ENCODE data around the gene STMN3. TPM values are rescaled to one million over a fixed set of nuclear protein-coding genes. Genes with fewer than 3 reads are reported as not detected.
"Not testable (repeated sequence)": the region's sequence is repeated elsewhere in the genome, so short reads cannot be mapped to it uniquely, and the experiment has no call there.

STMN3 gene
- total RNA-seq, 1 experiment from 2014 or later: 49.8 TPM

- DNase-seq (ENCODE audit: low read depth): peak; percentile 86
Observed at GRCh38 chr20:63657937-63658748, 4.9 kb upstream of the STMN3 start, which contains the start of gene RTEL1. TSS of gene RTEL1 (plus strand) at chr20:63658312. CDS start at chr20:63659403, 1,091 bp downstream.

GRCh38 chr20:63657260-63657936 lies 4.2 kb upstream of the STMN3 start:
- DNase-seq (ENCODE audit: low read depth): no peak

GRCh38 chr20:63656451-63656850 lies 3.2 kb upstream of the STMN3 start:
- peak; percentile 23 for DNase-seq (ENCODE audit: low read depth)

GRCh38 chr20:63655249-63655648 lies 2.0 kb upstream of the STMN3 start:
- DNase-seq (ENCODE audit: low read depth): no peak

GRCh38 chr20:63653974-63654668 lies 897 bp upstream of the STMN3 start:
- no peak for DNase-seq (ENCODE audit: low read depth)

GRCh38 chr20:63652192-63652980 lies 838 bp downstream of the STMN3 start:
- no peak for DNase-seq (ENCODE audit: low read depth)

GRCh38 chr20:63651942-63652191 lies 1.4 kb downstream of the STMN3 start:
- no peak for DNase-seq (ENCODE audit: low read depth)

GRCh38 chr20:63650486-63650885 lies 2.7 kb downstream of the STMN3 start:
- DNase-seq (ENCODE audit: low read depth): not testable (repeated sequence)

- no peak for DNase-seq (ENCODE audit: low read depth)
Observed at GRCh38 chr20:63648895-63649589, 4.2 kb downstream of the STMN3 start.

GRCh38 chr20:63648190-63648589 lies 5.0 kb downstream of the STMN3 start:
- DNase-seq (ENCODE audit: low read depth): no peak

- no peak for DNase-seq (ENCODE audit: low read depth)
Observed at GRCh38 chr20:63645218-63645617, 8.0 kb downstream of the STMN3 start.

GRCh38 chr20:63643946-63644345 lies 9.3 kb downstream of the STMN3 start:
- DNase-seq (ENCODE audit: low read depth): no peak

- DNase-seq (ENCODE audit: low read depth): no peak
Observed at GRCh38 chr20:63643499-63643898, 9.7 kb downstream of the STMN3 start.

- DNase-seq (ENCODE audit: low read depth): no peak
Observed at GRCh38 chr20:63642527-63643247, 10.5 kb downstream of the STMN3 start.

- peak; percentile 58 for DNase-seq (ENCODE audit: low read depth)
Observed at GRCh38 chr20:63641792-63642523, 11.3 kb downstream of the STMN3 start.

GRCh38 chr20:63641146-63641791 lies 12.0 kb downstream of the STMN3 start:
- DNase-seq (ENCODE audit: low read depth): peak; percentile 43

GRCh38 chr20:63640686-63641085 lies 12.5 kb downstream of the STMN3 start:
- DNase-seq (ENCODE audit: low read depth): not testable (repeated sequence)

GRCh38 chr20:63640086-63640485 lies 13.1 kb downstream of the STMN3 start:
- no peak for DNase-seq (ENCODE audit: low read depth)
